ENCODE results near the gene HDAC4. TPM values are rescaled to one million over a fixed set of nuclear protein-coding genes. Genes with fewer than 3 reads are reported as not detected.

The HDAC4 gene
- total and polyA plus RNA-seq, 2 experiments from 2014 or later: 9.3 to 10.8 TPM

DNA sequence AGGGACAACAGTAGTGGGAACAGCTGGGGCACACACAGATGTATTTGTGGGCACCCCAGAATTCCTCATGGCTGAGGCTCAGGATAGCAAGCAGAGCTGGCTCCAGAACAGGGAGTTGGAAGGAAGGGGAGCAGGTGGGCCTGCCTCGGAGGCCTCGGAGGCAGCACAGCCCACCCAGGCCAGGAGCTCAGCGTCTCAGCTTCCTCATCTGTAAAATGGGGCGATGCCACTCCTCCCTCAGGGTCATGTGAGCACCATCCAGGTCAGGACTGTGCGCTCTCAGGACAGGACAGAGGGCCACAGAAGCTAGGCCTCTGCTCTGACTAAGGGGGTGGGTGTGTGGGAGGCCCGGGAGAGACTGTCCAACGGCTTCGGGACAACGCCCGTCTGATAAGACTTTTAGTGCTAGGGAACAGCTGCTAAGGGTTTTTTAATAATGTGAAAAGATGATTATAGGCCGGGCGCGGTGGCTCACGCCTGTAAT is 106.2 kb downstream of the HDAC4 start:
- Histone ChIP-seq H2AFZ (no peak overlapping the region), H3K27ac (peak overlapping the region; percentile 20), H4K20me1 (ENCODE audit: insufficient read depth, poor library complexity, severe bottlenecking) (peaks cover 5% of the 10 kb centered on the region), H3K4me3 (no peak overlapping the region), H3K4me1 (ENCODE audit: insufficient read depth) (peaks cover 33% of the 10 kb centered on the region), H3K9me3 (ENCODE audit: low read depth) (no peaks in the 10 kb centered on the region), H3K4me2 (no peak overlapping the region), H3K79me2 (peaks cover 88% of the 10 kb centered on the region), H3K27me3 (no peaks in the 10 kb centered on the region), H3K9me2 (replicated peaks; ENCODE audit: insufficient read depth) (no peaks in the 10 kb centered on the region), H3K36me3 (replicated peaks; ENCODE audit: insufficient read depth, low read depth) (no peaks in the 10 kb centered on the region)
- no peak for DNase-seq (ENCODE audit: low spot score)
- WGBS (ENCODE audit: low lambda C conversion rate, missing lambda C conversion rate): 73% methylated on average over 14 of the region's 14 CpGs
- TF ChIP-seq EZH2phosphoT487 (IDR thresholded peaks at IDR 0.05; ENCODE audit: low read depth, severe bottlenecking, unreplicated experiment): no peak
- TF ChIP-seq, protein P1, sequence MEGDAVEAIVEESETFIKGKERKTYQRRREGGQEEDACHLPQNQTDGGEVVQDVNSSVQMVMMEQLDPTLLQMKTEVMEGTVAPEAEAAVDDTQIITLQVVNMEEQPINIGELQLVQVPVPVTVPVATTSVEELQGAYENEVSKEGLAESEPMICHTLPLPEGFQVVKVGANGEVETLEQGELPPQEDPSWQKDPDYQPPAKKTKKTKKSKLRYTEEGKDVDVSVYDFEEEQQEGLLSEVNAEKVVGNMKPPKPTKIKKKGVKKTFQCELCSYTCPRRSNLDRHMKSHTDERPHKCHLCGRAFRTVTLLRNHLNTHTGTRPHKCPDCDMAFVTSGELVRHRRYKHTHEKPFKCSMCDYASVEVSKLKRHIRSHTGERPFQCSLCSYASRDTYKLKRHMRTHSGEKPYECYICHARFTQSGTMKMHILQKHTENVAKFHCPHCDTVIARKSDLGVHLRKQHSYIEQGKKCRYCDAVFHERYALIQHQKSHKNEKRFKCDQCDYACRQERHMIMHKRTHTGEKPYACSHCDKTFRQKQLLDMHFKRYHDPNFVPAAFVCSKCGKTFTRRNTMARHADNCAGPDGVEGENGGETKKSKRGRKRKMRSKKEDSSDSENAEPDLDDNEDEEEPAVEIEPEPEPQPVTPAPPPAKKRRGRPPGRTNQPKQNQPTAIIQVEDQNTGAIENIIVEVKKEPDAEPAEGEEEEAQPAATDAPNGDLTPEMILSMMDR (IDR thresholded peaks at IDR 0.05; ENCODE audit: poor library complexity): no peak
- no peak for TF ChIP-seq EZH2 (IDR thresholded peaks at IDR 0.05; ENCODE audit: borderline replicate concordance)

DNA sequence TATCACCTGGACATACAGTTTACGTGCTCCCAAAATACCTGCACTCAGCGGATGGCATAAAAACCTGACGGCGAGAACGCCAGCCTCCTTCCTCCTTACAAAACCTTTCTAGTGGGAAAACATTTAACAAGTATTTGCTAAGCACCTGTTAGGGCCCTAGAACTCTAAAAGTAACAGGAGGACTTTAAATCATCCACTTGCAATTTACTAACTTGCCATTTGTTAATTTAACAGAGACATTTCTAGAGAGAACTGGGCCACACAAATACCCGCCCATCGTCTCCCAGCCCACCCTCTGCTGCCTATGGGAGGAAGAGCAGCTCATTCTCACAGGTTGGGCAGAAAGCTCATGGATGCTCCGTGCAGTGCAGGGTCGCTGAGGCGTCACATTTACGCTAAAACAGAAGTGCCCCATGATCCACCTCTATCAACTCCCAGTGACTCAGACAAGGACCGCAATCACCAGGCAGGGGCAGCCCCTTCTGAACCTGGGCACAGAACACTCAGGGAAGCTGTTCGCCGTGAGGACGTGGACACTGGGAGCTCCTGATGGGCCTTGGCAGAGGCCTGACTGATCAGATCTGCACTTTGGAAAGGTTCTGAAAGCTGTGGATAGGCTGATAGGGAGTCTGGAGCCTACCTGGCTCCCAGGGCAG is 106.9 kb downstream of the HDAC4 start:
- Histone ChIP-seq H3K4me3 (no peak overlapping the region), H3K27ac (peak overlapping the region; percentile 20), H3K4me1 (ENCODE audit: insufficient read depth) (peaks cover 35% of the 10 kb centered on the region), H3K9me2 (replicated peaks; ENCODE audit: insufficient read depth) (no peaks in the 10 kb centered on the region), H3K4me2 (no peak overlapping the region), H4K20me1 (ENCODE audit: insufficient read depth, poor library complexity, severe bottlenecking) (peaks cover 5% of the 10 kb centered on the region), H3K36me3 (replicated peaks; ENCODE audit: insufficient read depth, low read depth) (no peaks in the 10 kb centered on the region), H3K27me3 (no peaks in the 10 kb centered on the region), H3K9me3 (ENCODE audit: low read depth) (no peaks in the 10 kb centered on the region), H3K79me2 (peaks cover 83% of the 10 kb centered on the region), H2AFZ (no peak overlapping the region)
- TF ChIP-seq, protein P1 (IDR thresholded peaks at IDR 0.05; ENCODE audit: poor library complexity): no peak
- TF ChIP-seq EZH2 (IDR thresholded peaks at IDR 0.05; ENCODE audit: borderline replicate concordance): no peak
- no peak for TF ChIP-seq EZH2phosphoT487 (IDR thresholded peaks at IDR 0.05; ENCODE audit: low read depth, severe bottlenecking, unreplicated experiment)
- DNase-seq (ENCODE audit: low spot score): no peak
- WGBS (ENCODE audit: low lambda C conversion rate, missing lambda C conversion rate): 92% methylated on average over 15 of the region's 15 CpGs

DNA sequence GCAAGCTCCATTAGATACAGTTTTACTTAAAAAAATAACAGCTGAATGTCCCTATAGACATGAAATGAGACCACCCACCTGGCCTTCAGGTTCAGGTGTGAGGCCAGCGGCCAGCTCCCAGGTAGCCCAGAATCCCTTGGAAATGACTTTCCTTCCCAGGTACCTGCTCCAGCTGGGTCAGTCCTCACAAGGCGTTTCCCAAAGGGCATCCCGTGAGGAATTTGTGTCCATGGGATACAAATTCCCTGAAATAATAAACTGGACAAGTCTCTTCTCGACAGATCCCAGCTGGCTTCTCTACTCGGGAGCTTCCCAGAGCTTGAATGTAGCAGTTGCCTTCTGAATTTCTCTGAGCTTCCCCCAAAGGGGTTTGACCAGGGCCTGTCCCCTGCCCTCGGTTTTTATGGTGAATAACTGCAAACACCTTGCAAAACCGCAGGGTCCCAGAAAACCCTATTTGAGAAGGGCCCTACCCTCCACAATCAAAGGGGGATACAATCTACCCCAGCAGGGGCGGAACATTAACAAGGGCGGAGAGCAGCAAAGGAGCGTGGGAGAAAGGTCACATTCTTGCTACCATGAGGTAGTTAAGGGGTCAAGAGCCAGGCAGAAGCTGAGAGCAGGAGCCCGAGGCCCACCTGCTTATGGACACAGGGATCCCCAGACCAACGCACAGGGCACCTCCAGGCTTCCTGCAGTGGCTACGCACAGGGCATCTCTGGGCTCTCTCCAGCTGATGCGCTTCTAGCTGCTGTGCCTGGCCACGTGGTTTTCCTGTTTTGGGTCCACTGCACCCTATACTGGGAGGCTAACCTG is 107.7 kb downstream of the HDAC4 start:
- no peak overlapping the region for H3K4me3 ChIP-seq
- no peak overlapping the region for H3K4me2 ChIP-seq
- peaks cover 77% of the 10 kb centered on the region for H3K79me2 ChIP-seq
- H3K4me1 ChIP-seq (ENCODE audit: insufficient read depth): peaks cover 40% of the 10 kb centered on the region
- H3K27ac ChIP-seq: no peak overlapping the region
- TF ChIP-seq, protein P1 (IDR thresholded peaks at IDR 0.05; ENCODE audit: poor library complexity): no peak
- no peak for TF ChIP-seq EZH2phosphoT487 (IDR thresholded peaks at IDR 0.05; ENCODE audit: low read depth, severe bottlenecking, unreplicated experiment)
- no peak for TF ChIP-seq EZH2 (IDR thresholded peaks at IDR 0.05; ENCODE audit: borderline replicate concordance)
- 80% methylated on average over 15 of the region's 15 CpGs for WGBS (ENCODE audit: low lambda C conversion rate, missing lambda C conversion rate)
- no peak overlapping the region for H2AFZ ChIP-seq
- no peak for DNase-seq (ENCODE audit: low spot score)
- H3K9me3 ChIP-seq (ENCODE audit: low read depth): no peaks in the 10 kb centered on the region
- H3K9me2 ChIP-seq (replicated peaks; ENCODE audit: insufficient read depth): no peaks in the 10 kb centered on the region
- H3K27me3 ChIP-seq: no peaks in the 10 kb centered on the region
- no peaks in the 10 kb centered on the region for H3K36me3 ChIP-seq (replicated peaks; ENCODE audit: insufficient read depth, low read depth)
- H4K20me1 ChIP-seq (ENCODE audit: insufficient read depth, poor library complexity, severe bottlenecking): peaks cover 5% of the 10 kb centered on the region
